Neural cell (in vitro differentiated cells): ENCODE results near the gene ROR1.

Experiments
- CTCF ChIP-seq: fragments of 450-650 bp; IDR thresholded peaks from 2 replicates; pipeline ENCODE4 v1.5.1; 2014; ENCODE audit warnings: antibody characterized with exemption, mild to moderate bottlenecking, moderate library complexity; ENCODE audit not compliant: poor library complexity, severe bottlenecking
- EZH2 ChIP-seq: fragments of 200-600, 300-800 bp; shearing (Covaris generic), sonication (generic); IDR thresholded peaks from 2 replicates; pipeline ENCODE4 v1.6.1; 2014; ENCODE audit warnings: antibody characterized with exemption, low read length, borderline replicate concordance, mild to moderate bottlenecking; ENCODE audit not compliant: insufficient read depth, poor library complexity, severe bottlenecking

DNA sequence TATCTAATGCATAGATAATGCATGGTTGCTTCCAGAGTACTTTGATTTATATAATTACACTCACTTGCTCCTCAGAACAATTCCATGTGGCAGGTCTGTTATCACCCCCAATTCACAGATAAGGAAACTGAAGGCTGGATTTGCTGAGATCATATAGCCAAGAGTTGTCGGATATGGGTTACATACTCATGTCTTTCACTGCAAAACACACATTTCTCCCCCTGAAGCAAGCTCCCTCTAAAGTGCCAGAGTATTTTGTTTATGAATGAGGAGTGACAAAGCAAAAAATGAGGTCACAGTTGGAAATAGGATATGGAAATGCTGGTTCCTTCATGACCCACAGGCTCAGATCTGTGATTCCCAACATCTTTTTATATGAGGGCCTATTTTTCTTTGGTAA lies 134.2 kb downstream of the ROR1 start:
- TF ChIP-seq CTCF (no peak), EZH2 (no peak)
